Myocyte (in vitro differentiated cells): ENCODE results near the gene OR8U1. TPM values are rescaled to one million over a fixed set of nuclear protein-coding genes. Genes with fewer than 3 reads are reported as not detected.
"Not testable (repeated sequence)": the region's sequence is repeated elsewhere in the genome, so short reads cannot be mapped to it uniquely, and the experiment has no call there.

Experiments
- DNase-seq: peaks from one replicate; pipeline ENCODE4 v3.0.0-alpha.2; 2012; ENCODE audit warnings: low read depth
- polyA plus RNA-seq: library from polyadenylated mRNA; unstranded; fragments of >200 nt; gene quantifications from one replicate; pipeline ENCODE4 v1.2.1, GENCODE V29; 2012; ENCODE audit warnings: missing spikeins
- total RNA-seq: library from RNA; depleted of rRNA; stranded (reverse); fragments of >200 nt; gene quantifications from 2 replicates; pipeline ENCODE4 v1.2.3, GENCODE V29; 2014

Gene OR8U1
- not detected in 2 replicates for total RNA-seq
- not detected for polyA plus RNA-seq

GRCh38 chr11:56375324-56375723 lies at the start of gene OR8U1:
Gene OR8U1, plus strand, starts transcription at chr11:56375624. Its CDS starts 0 bp downstream, at chr11:56375624.
- DNase-seq: no peak

- DNase-seq: no peak
Observed at GRCh38 chr11:56331861-56332491, 43.4 kb upstream of the OR8U1 start.

- DNase-seq: no peak
Observed at GRCh38 chr11:56333156-56333555, 42.3 kb upstream of the OR8U1 start.

GRCh38 chr11:56340289-56340688 lies 35.1 kb upstream of the OR8U1 start:
- DNase-seq: no peak

GRCh38 chr11:56345739-56346138 lies 29.7 kb upstream of the OR8U1 start, which contains the start of gene OR8K1:
Gene OR8K1, plus strand, starts transcription at chr11:56346039. Its CDS starts 0 bp downstream, at chr11:56346039.
- no peak for DNase-seq

- no peak for DNase-seq
Observed at GRCh38 chr11:56353991-56354390, 21.4 kb upstream of the OR8U1 start, which contains the start of gene OR8J1. Gene OR8J1, plus strand, starts transcription at chr11:56354291. Its CDS starts 5,956 bp downstream, at chr11:56360247.

GRCh38 chr11:56380120-56380519 lies 4.7 kb downstream of the OR8U1 start:
- DNase-seq: no peak

- no peak for DNase-seq
Observed at GRCh38 chr11:56394381-56394780, 19.0 kb downstream of the OR8U1 start.

- no peak for DNase-seq
Observed at GRCh38 chr11:56396047-56396446, 20.6 kb downstream of the OR8U1 start.

- DNase-seq: not testable (repeated sequence)
Observed at GRCh38 chr11:56401858-56402461, 26.5 kb downstream of the OR8U1 start.

- DNase-seq: no peak
Observed at GRCh38 chr11:56404393-56404792, 29.0 kb downstream of the OR8U1 start.

- no peak for DNase-seq
Observed at GRCh38 chr11:56410801-56411200, 35.4 kb downstream of the OR8U1 start.

GRCh38 chr11:56412396-56412795 lies 37.0 kb downstream of the OR8U1 start, which contains the start of gene OR5AL1:
Gene OR5AL1, plus strand, starts transcription at chr11:56412696.
- DNase-seq: no peak

Other genes with a start within 250 kb of the OR8U1 start
- gene OR8J3, start 235.4 kb upstream of the OR8U1 start, total RNA-seq: not detected in 2 replicates
- gene OR8K5, start 215.3 kb upstream of the OR8U1 start, total RNA-seq: not detected in 2 replicates
- gene OR5J2, start 199.0 kb upstream of the OR8U1 start, total RNA-seq: not detected in 2 replicates
- not detected in 2 replicates for gene OR5T2, start 141.4 kb upstream of the OR8U1 start, total RNA-seq
- not detected in 2 replicates for gene OR5T3, start 123.4 kb upstream of the OR8U1 start, total RNA-seq
- not detected in 2 replicates for gene OR5T1, start 101.5 kb upstream of the OR8U1 start, total RNA-seq
- not detected in 2 replicates for gene OR8H1, start 83.4 kb upstream of the OR8U1 start, total RNA-seq
- gene OR8K3, start 60.5 kb upstream of the OR8U1 start, total RNA-seq: not detected in 2 replicates
- gene OR8K1, start 29.6 kb upstream of the OR8U1 start, total RNA-seq: not detected in 2 replicates
- not detected in 2 replicates for gene OR8J1, start 21.3 kb upstream of the OR8U1 start, total RNA-seq
- gene OR5AL1, start 37.1 kb downstream of the OR8U1 start, total RNA-seq: not detected in 2 replicates
- gene OR5M3, start 97.7 kb downstream of the OR8U1 start, total RNA-seq: not detected in 2 replicates
- gene OR5M8, start 115.7 kb downstream of the OR8U1 start, total RNA-seq: not detected in 2 replicates
- gene OR5M11, start 167.6 kb downstream of the OR8U1 start, total RNA-seq: not detected in 2 replicates
- not detected in 2 replicates for gene OR5M10, start 202.1 kb downstream of the OR8U1 start, total RNA-seq
- not detected in 2 replicates for gene OR5M1, start 239.2 kb downstream of the OR8U1 start, total RNA-seq